ENCODE data around the gene SHKBP1. TPM values are rescaled to one million over a fixed set of nuclear protein-coding genes. Genes with fewer than 3 reads are reported as not detected.
A peak's percentile ranks its signal among the peaks of the same experiment; 100 is the strongest.

SHKBP1 gene
- total and polyA plus RNA-seq, 8 donors = 33.6 to 122 (median 43.8) TPM

- H3K4me1 ChIP-seq = peaks cover 11 to 51% of the 10 kb centered on the region in 2 donors
- intact Hi-C loops (cut with DNase I) = no loop called here
Measured at GRCh38 chr19:40611900-40612698, 35.4 kb downstream of the SHKBP1 start.

GRCh38 chr19:40612831-40613689 lies 36.4 kb downstream of the SHKBP1 start:
- TF ChIP-seq, protein P1, sequence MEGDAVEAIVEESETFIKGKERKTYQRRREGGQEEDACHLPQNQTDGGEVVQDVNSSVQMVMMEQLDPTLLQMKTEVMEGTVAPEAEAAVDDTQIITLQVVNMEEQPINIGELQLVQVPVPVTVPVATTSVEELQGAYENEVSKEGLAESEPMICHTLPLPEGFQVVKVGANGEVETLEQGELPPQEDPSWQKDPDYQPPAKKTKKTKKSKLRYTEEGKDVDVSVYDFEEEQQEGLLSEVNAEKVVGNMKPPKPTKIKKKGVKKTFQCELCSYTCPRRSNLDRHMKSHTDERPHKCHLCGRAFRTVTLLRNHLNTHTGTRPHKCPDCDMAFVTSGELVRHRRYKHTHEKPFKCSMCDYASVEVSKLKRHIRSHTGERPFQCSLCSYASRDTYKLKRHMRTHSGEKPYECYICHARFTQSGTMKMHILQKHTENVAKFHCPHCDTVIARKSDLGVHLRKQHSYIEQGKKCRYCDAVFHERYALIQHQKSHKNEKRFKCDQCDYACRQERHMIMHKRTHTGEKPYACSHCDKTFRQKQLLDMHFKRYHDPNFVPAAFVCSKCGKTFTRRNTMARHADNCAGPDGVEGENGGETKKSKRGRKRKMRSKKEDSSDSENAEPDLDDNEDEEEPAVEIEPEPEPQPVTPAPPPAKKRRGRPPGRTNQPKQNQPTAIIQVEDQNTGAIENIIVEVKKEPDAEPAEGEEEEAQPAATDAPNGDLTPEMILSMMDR (IDR thresholded peaks at IDR 0.05) = no peak
- no peaks in the 10 kb centered on the region for H3K9me3 ChIP-seq
- H3K36me3 ChIP-seq = no peaks in the 10 kb centered on the region
- ATAC-seq (peak; percentile 10), DNase-seq (peak in 1 of 4 donors; percentile 89)
- peaks cover 11 to 51% of the 10 kb centered on the region in 2 donors for H3K4me1 ChIP-seq
- intact Hi-C loops (cut with DNase I) = no loop called here
- peaks cover 0 to 73% of the 10 kb centered on the region in 2 donors for H3K27me3 ChIP-seq
- peak overlapping the region; percentile 35 to 54 for H3K4me3 ChIP-seq
- peak overlapping the region; percentile 13 to 66 for H3K27ac ChIP-seq

More at GRCh38 chr19:40611900-40612698, 35.4 kb downstream of the SHKBP1 start:
- ATAC-seq (no peak), DNase-seq (peak in 1 of 4 donors; percentile 68)
- no peaks in the 10 kb centered on the region for H3K36me3 ChIP-seq
- H3K27me3 ChIP-seq = peaks cover 0 to 82% of the 10 kb centered on the region in 2 donors
- H3K9me3 ChIP-seq = no peaks in the 10 kb centered on the region
- no peak overlapping the region for H3K27ac ChIP-seq
- TF ChIP-seq, protein P1 (IDR thresholded peaks at IDR 0.05) = no peak
- H3K4me3 ChIP-seq = no peak overlapping the region

GRCh38 chr19:40613690-40614621 lies 37.3 kb downstream of the SHKBP1 start:
- peak; percentile 62 to 93 (median 78) for DNase-seq
- Histone ChIP-seq H3K4me1 (peaks cover 11 to 51% of the 10 kb centered on the region in 2 donors), H3K27me3 (peaks cover 0 to 64% of the 10 kb centered on the region in 2 donors), H3K9me3 (no peaks in the 10 kb centered on the region), H3K4me3 (peak overlapping the region; percentile 35 to 54), H3K36me3 (peaks cover 0 to 1% of the 10 kb centered on the region in 2 donors), H3K27ac (peak overlapping the region; percentile 48 to 66)
- peak; percentile 70 for ATAC-seq
- intact Hi-C loops (cut with DNase I) = no loop called here
- TF ChIP-seq, protein P1 (IDR thresholded peaks at IDR 0.05) = no peak

GRCh38 chr19:40614622-40615411 lies 38.1 kb downstream of the SHKBP1 start:
- ATAC-seq = peak; percentile 44
- peak overlapping the region; percentile 37 to 48 for H3K27ac ChIP-seq
- H3K27me3 ChIP-seq = peaks cover 0 to 55% of the 10 kb centered on the region in 2 donors
- peak; percentile 71 to 87 (median 82) for DNase-seq
- peaks cover 0 to 10% of the 10 kb centered on the region in 2 donors for H3K36me3 ChIP-seq
- no peaks in the 10 kb centered on the region for H3K9me3 ChIP-seq
- H3K4me3 ChIP-seq = peak overlapping the region; percentile 35 to 54
- H3K4me1 ChIP-seq = peaks cover 6 to 43% of the 10 kb centered on the region in 2 donors
- intact Hi-C loops (cut with DNase I) = no loop called here
- TF ChIP-seq, protein P1 (IDR thresholded peaks at IDR 0.05) = no peak
